GM12874 (cell line): ENCODE results near the gene U2AF2.

Source experiments
- TF ChIP-seq, protein P1 (sequence below): IDR thresholded peaks from 2 replicates; pipeline ENCODE4 v1.5.1; 2011; ENCODE audit warnings: low read depth, mild to moderate bottlenecking, control low read depth, low read length, moderate library complexity; ENCODE audit not compliant: insufficient read depth

The U2AF2 gene

GRCh38 chr19:55654868-55655647 lies at the start of gene U2AF2:
Gene U2AF2, plus strand, starts transcription at chr19:55655035. Its CDS starts 70 bp downstream, at chr19:55655105.
- TF ChIP-seq, protein P1, sequence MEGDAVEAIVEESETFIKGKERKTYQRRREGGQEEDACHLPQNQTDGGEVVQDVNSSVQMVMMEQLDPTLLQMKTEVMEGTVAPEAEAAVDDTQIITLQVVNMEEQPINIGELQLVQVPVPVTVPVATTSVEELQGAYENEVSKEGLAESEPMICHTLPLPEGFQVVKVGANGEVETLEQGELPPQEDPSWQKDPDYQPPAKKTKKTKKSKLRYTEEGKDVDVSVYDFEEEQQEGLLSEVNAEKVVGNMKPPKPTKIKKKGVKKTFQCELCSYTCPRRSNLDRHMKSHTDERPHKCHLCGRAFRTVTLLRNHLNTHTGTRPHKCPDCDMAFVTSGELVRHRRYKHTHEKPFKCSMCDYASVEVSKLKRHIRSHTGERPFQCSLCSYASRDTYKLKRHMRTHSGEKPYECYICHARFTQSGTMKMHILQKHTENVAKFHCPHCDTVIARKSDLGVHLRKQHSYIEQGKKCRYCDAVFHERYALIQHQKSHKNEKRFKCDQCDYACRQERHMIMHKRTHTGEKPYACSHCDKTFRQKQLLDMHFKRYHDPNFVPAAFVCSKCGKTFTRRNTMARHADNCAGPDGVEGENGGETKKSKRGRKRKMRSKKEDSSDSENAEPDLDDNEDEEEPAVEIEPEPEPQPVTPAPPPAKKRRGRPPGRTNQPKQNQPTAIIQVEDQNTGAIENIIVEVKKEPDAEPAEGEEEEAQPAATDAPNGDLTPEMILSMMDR = no peak

DNA sequence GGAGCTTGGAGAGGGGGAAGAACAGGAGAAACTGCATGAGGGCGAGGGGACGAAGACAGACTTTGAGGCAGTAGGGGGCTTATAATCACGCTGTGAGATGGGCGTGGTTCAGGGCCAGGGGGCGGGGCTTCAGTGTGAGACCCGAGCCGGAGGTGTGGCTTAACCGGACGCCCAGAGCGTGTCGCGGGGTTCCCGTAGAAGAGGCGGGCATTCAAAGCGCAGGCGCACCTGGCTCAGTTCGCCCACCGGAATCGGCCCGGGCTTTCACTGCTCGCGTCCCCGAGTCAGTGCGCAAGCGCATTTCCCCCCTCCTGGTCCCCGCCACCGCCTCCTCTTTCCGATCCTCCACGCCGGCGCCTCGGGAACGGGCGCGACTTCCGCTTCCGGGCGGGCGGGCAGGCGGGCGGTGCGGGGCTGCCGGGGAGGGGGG lies 49.6 kb upstream of the U2AF2 start:
- TF ChIP-seq, protein P1 = no peak

DNA sequence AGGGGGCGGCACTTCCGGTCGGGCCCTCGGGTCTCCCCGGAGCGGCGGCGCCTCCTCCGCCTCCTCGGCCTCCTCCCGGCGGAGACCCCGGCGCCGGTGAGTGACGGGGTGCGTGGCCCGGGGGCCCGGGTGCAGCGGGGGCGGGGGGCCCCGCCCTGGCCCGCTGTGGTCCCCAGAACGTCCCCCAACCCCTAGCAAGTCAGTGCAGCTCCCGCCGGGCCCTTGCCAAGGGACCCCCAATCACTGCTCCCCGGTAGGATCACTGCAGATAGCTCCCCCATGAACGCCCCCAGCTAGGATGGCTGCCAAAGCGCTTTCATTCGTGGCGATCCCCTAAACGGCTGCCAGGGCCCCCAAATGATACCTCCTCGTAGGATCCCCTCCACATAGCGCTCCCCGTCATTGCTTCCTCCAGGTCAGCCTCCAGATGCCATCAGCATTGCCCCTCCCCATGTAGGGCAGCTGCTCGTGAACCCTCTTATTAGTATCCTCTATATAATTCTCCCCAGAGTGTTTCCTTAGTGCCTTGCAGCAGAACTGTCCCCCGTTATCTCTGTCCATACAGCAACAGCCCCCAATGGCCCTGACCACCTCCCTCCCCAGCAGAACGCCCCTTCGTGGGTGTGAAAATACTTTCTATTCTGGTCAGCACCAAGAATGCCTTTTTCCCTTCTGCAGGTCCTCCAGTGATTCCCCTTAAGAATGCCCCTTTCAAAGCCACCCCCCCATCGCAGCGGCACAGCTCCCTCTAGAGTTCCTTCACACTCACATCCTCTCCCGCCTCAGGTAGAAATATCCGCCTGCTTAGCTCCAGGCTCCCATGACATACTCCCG lies 49.0 kb upstream of the U2AF2 start, which contains the start of gene ZNF865:
ZNF865 (plus strand) TSS at position 11 of the 834 bp plus-strand sequence. CDS start 7,972 bp downstream, outside the sequence.
- TF ChIP-seq, protein P1 = peak; percentile 77

DNA sequence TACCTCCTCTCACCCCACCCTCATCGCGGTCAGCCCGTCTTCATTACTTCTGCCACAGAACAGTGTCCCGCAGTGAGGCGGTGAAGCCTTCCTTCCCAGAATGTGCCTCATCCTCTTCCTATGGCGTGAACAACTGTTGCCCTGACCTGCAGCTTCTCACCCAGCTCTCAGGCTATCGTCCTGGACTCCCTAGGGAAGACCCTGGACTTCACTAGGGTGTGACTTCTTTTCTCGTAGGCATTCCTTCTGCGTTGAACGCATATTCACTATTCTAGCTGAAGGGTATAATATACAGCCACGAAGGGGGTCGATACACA lies 48.4 kb upstream of the U2AF2 start:
- TF ChIP-seq, protein P1 = no peak

DNA sequence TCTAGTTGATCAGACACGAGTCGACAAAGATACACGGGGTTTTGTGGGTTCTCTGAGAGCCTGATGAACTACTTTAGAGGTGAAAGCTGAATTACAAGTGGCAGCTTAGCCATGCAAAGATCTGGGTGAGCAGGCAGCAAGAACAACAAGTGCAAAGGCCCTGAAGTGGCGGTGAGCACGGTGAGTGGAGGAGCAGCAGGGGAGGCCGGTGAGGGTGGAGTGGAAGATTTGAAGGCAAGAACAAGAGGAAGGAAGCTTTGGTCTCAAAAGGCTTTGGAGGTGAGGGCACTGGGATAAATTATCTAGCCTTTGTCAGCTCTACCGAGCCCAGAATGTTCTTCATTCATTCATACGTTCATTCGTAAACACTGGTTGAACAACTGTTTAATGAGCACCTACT lies 48.0 kb upstream of the U2AF2 start:
- TF ChIP-seq, protein P1 = no peak

DNA sequence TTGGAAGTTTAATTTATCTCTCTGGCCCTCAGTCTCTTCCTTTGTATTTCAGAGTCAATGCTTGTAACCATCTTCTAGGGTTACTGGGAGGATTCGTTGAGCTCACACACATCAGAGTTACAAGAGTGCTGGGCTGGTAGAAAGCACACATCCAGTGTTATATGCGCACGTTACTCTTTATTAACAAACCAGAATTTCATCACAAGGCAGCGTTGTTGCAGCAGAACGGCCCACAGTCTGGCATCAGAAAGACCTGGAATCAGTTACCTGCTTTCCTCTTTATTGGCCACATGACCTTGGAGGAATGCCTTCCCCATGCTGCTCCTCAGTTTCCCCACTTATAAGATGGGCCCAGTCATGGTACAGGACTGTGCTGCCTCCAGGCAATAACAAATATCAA lies 45.5 kb upstream of the U2AF2 start:
- TF ChIP-seq, protein P1 = no peak

GRCh38 chr19:55611300-55611982 lies 43.4 kb upstream of the U2AF2 start:
- TF ChIP-seq, protein P1 = no peak
